Aorta (tissue), 5 donors: ENCODE measurements around the gene ADAM22. TPM values are rescaled to one million over a fixed set of nuclear protein-coding genes. Genes with fewer than 3 reads are reported as not detected.

Source experiments
- ATAC-seq: fragments of 200-7000 bp; cut with Tn5 transposase; one replicate; pipeline ENCODE4 v1.9.1; 2022; ENCODE audit warnings: moderate library complexity; ENCODE audit not compliant: low FRiP score
- DNase-seq, 2 donors: peaks; one replicate each; pipeline ENCODE4 v3.0.0-alpha.2; 2020
- H3K27ac ChIP-seq, 2 donors: one replicate each; pipeline ENCODE4 v1.5.1; 2013; ENCODE audit warnings: low read length in 2 of 2, mild to moderate bottlenecking in 2 of 2, moderate library complexity in 2 of 2, control low read depth in 1 of 2, inconsistent platforms in 1 of 2, low read depth in 1 of 2
- H3K27me3 ChIP-seq, 2 donors: one replicate each; pipeline ENCODE4 v1.6.1; 2013; ENCODE audit warnings: control low read depth in 1 of 2, low read length in 1 of 2, mild to moderate bottlenecking in 1 of 2, moderate library complexity in 1 of 2; ENCODE audit not compliant: insufficient read depth in 2 of 2, control insufficient read depth in 1 of 2
- H3K36me3 ChIP-seq, 2 donors: one replicate each; pipeline ENCODE4 v1.6.1; 2013; ENCODE audit warnings: control low read depth in 1 of 2, low read length in 1 of 2, mild to moderate bottlenecking in 1 of 2; ENCODE audit not compliant: insufficient read depth in 2 of 2, control insufficient read depth in 1 of 2
- H3K4me1 ChIP-seq, 2 donors: one replicate each; pipeline ENCODE4 v1.6.1; 2013; ENCODE audit warnings: low read length in 2 of 2, control low read depth in 1 of 2, mild to moderate bottlenecking in 1 of 2, moderate library complexity in 1 of 2; ENCODE audit not compliant: insufficient read depth in 2 of 2, control insufficient read depth in 1 of 2
- H3K4me3 ChIP-seq, 2 donors: one replicate each; pipeline ENCODE4 v1.5.1; 2013; ENCODE audit warnings: low read length in 2 of 2, control low read depth in 1 of 2, mild to moderate bottlenecking in 1 of 2
- H3K9me3 ChIP-seq: one replicate; pipeline ENCODE4 v1.6.1; 2013; ENCODE audit warnings: mild to moderate bottlenecking, low read length; ENCODE audit not compliant: control insufficient read depth
- WGBS, 2 donors: extraction: QIAGEN DNeasy Blood & Tissue Kit; methylation state at CpG; one replicate each; pipeline ENCODE4 v1.1.7; 2013; 5-methylcytosine and 5-hydroxymethylcytosine counted together
- intact Hi-C, 2 donors: fragments of 100-400 bp; cut with DNase I; formaldehyde crosslinking; loops; one replicate each; pipeline versions ENCODE4 v1.14.2 to v1.15.0; 2022
- polyA plus RNA-seq, 2 donors: library from polyadenylated mRNA; stranded (reverse); fragments of 200-250 nt; gene quantifications; one replicate each; pipeline ENCODE4 v1.2.3, GENCODE V29; 2013
- total RNA-seq, 2 donors: library from RNA; stranded (reverse); fragmentation: NEBNext Ultra II Directional; extraction: Animal tissue kit (Norgen Biotek cat#: 25700); gene quantifications; one replicate each; pipeline ENCODE4 v1.2.1, GENCODE V29; 2021
- donor health status: healthy with polysubstance abuse.
- donor health status: Bipolar disorder and iron deficiency.
- donor health status: DM: no; HTN: no; CAD: no.
- donor health status: DM: no; HTN: no; CAD: no.
- donor health status: DM: yes; HTN: yes; CAD: no.

ADAM22 gene
- total and polyA plus RNA-seq, 4 donors = 0.13 to 8.4 (median 3.1) TPM

DNA sequence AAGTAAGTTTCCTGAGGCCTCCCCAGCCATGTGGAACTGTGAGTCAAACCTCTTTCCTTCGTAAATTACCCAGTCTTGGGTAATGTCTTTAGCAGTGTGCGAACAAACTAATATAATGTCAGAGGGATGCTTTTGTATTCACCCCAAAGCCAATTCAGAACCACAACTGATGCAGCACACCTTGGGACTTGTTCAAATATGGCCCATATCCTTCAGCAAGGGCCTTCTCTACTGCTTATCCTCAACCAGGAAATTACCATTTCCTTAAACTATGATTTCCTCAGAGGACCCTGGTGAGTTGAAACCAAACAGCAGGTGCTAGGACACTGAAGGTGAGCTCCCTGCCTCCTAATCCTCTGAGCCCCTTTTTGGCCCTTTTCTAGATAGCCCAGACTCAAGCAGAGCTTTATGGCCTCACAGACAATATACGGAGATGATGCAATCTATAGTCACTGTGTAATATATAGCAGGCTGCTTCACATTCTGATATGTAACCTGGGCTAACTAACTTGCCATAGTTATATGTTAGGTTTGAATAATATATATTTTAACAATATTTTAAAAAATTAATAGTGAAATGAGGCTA lies 270.6 kb downstream of the ADAM22 start:
- intact Hi-C loops = no loop called here
- no peaks in the 10 kb centered on the region for H3K27me3 ChIP-seq
- 95% methylated on average over 3 of the region's 3 CpGs for WGBS, 2 donors
- ATAC-seq (no peak), DNase-seq (no peak)
- no peaks in the 10 kb centered on the region for H3K9me3 ChIP-seq
- peaks cover 0 to 2% of the 10 kb centered on the region in 2 donors for H3K4me1 ChIP-seq
- H3K36me3 ChIP-seq = peaks cover 4 to 10% of the 10 kb centered on the region in 2 donors
- no peak overlapping the region for H3K27ac ChIP-seq
- H3K4me3 ChIP-seq = no peak overlapping the region

DNA sequence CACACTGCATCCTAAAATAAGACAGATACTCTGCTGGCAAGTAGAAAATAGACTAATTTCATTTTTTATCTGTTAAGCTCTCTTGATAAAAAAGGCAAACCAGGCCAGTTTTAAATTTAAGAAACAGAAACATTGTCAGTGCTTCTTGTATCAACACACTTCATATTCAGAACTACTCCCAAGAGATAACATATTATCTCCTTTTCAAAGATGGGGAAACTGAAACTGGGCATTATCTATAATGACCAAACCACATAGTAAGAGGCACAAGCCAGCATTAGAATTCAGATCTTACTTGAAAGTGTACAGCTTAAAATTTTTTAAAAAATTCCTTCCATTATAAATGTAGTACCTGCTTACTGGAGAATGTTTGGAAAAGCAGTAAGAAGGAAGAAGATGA lies 271.1 kb downstream of the ADAM22 start:
- Histone ChIP-seq H3K36me3 (peaks cover 4 to 10% of the 10 kb centered on the region in 2 donors), H3K4me1 (peaks cover 0 to 2% of the 10 kb centered on the region in 2 donors), H3K4me3 (no peak overlapping the region), H3K9me3 (no peaks in the 10 kb centered on the region), H3K27me3 (no peaks in the 10 kb centered on the region), H3K27ac (no peak overlapping the region)
- intact Hi-C loops = no loop called here
- ATAC-seq = no peak
- no peak for DNase-seq

DNA sequence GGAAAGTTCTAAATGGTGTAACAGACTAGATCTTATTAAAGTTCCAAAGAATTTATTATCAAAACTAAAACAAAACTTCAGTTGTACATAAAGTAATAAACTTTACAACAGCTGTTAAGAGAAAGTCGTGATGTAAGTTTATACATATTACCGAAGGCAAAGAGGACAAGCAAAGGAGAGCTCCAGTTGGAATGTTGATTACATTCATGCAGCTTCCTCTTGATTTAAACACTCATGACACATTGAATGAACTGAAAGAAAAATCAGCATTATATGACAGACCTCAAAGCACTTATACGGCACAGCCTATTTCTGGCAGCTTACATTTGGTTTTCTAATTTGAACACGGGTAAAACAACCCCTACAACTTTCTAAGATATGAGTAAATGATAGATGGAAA lies 272.2 kb downstream of the ADAM22 start:
- Histone ChIP-seq H3K36me3 (peaks cover 4 to 11% of the 10 kb centered on the region in 2 donors), H3K27ac (no peak overlapping the region), H3K4me3 (no peak overlapping the region), H3K4me1 (peaks cover 0 to 2% of the 10 kb centered on the region in 2 donors), H3K27me3 (no peaks in the 10 kb centered on the region), H3K9me3 (no peaks in the 10 kb centered on the region)
- WGBS, 2 donors = 69 to 74% methylated on average over 4 of the region's 4 CpGs
- no peak for DNase-seq
- ATAC-seq = no peak
- intact Hi-C loops = no loop called here

DNA sequence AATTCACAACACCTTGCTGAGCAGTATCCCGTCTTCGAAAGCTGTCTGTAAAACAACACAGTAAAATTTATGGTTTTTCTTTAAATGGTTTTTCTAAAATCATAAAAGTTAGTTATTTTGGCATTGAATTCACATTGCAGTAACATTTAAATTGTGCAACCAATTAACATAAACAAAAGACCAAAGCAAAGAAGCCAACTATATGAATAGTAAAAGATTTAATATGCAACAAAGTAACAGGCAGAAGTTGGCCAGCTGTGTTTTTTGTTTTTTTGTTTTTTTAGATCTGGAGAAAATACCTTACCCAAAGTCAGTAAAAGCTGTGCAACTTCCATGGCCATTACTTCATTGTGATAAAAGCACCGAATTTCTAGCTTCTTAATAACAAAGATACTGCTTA lies 274.5 kb downstream of the ADAM22 start:
- no peaks in the 10 kb centered on the region for H3K27me3 ChIP-seq
- no peak overlapping the region for H3K27ac ChIP-seq
- DNase-seq = no peak
- no peaks in the 10 kb centered on the region for H3K4me1 ChIP-seq
- WGBS, 2 donors = 83 to 86% methylated on average over 3 of the region's 3 CpGs
- no peak for ATAC-seq
- H3K4me3 ChIP-seq = no peak overlapping the region
- intact Hi-C loops = no loop called here
- no peaks in the 10 kb centered on the region for H3K9me3 ChIP-seq
- peaks cover 3 to 10% of the 10 kb centered on the region in 2 donors for H3K36me3 ChIP-seq

DNA sequence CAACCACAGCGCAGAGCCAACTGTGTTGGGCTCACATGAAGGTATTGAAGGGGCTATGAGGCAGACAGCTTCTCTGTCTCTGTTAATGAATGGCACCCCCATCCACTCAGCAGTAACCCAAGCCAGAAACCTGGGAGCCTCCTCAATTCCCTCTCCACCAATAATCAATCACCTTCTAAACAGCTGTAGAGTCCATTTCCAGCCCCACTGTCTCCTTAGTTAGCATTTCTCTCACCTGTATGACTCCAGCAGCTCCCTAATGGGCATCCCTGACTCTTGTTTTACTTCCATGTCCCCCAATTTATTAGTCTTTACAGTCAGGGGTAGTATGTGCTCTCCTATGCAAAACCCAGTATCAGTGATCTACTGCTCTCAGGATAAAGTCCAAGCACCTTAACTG lies 278.9 kb downstream of the ADAM22 start:
- DNase-seq (no peak), ATAC-seq (no peak)
- H3K4me3 ChIP-seq = no peak overlapping the region
- no peaks in the 10 kb centered on the region for H3K9me3 ChIP-seq
- H3K4me1 ChIP-seq = peaks cover 0 to under 1% of the 10 kb centered on the region in 2 donors
- no peak overlapping the region for H3K27ac ChIP-seq
- intact Hi-C loops = no loop called here
- WGBS, 2 donors = 96 to 99% methylated on average over 1 of the region's 1 CpG
- H3K27me3 ChIP-seq = no peaks in the 10 kb centered on the region
- H3K36me3 ChIP-seq = peaks cover 7 to 11% of the 10 kb centered on the region in 2 donors

DNA sequence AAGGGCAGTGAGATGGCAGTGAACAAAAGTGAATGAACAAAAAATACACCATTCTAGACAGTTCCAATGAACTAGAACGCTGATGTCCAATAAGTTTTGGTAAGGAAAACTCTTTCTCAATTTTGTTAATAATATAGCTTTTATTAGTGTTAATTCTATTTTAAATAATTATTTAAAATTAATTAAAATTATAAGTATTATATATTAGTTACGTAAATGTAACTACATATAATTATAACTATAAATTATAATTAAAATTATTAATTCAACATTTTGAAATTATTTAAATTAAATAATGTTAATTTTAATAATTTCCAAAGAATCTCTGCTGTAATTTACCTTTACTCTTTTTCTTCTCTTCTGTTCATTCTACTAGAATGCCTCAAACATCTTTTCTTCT lies 280.4 kb downstream of the ADAM22 start:
- 95 to 97% methylated on average over 2 of the region's 2 CpGs for WGBS, 2 donors
- Histone ChIP-seq H3K27me3 (no peaks in the 10 kb centered on the region), H3K4me1 (peaks cover 0 to 2% of the 10 kb centered on the region in 2 donors), H3K9me3 (no peaks in the 10 kb centered on the region), H3K4me3 (no peak overlapping the region), H3K36me3 (peaks cover 7 to 11% of the 10 kb centered on the region in 2 donors), H3K27ac (no peak overlapping the region)
- intact Hi-C loops = no loop called here
- DNase-seq (no peak), ATAC-seq (no peak)

DNA sequence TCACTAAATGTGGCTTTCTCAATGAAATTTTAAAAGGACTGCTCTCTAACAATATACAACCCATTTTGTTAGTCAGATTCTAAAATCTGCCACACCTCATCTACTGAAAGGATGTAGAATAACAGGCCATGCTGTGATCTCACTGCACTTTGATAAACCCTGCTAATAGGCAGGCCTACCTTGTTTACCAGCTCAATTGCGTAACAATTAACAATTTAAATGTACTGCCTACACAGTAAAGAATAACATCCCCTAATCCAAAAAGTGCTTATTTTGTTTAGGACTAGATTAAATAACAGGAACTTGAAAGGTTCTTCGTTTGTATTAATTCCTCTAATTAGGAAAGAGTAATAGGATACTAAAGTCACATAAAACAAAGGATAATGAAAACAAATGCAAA lies 281.2 kb downstream of the ADAM22 start:
- H3K27ac ChIP-seq = no peak overlapping the region
- peaks cover 7 to 8% of the 10 kb centered on the region in 2 donors for H3K36me3 ChIP-seq
- intact Hi-C loops = no loop called here
- H3K4me3 ChIP-seq = no peak overlapping the region
- 63 to 71% methylated on average over 2 of the region's 2 CpGs for whole genome bisulfite sequencing, 2 donors
- H3K9me3 ChIP-seq = no peaks in the 10 kb centered on the region
- no peak for ATAC-seq
- H3K27me3 ChIP-seq = no peaks in the 10 kb centered on the region
- DNase-seq = no peak
- peaks cover 0 to 2% of the 10 kb centered on the region in 2 donors for H3K4me1 ChIP-seq

DNA sequence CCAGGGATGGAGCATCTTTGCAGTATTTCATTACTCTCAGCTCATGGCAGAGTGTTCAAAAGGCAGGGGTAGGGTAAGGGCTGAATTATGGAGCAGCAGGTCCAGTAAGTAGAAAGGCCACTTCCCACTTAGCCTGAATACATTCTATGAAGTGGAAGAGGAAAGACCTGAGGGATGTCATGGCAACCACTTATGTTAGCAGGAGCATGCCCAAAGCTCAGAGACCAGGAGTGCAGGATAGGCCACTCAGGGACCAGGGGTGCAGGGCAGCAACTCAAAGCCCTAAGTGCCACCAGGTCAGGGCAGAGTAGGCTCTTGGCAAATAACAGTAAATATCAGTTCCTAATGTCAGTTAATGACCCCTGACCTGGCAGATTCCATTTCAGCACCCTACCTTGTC lies 282.2 kb downstream of the ADAM22 start:
- no peak for ATAC-seq
- Histone ChIP-seq H3K4me3 (no peak overlapping the region), H3K36me3 (peaks cover 7% of the 10 kb centered on the region in 2 donors), H3K27me3 (no peaks in the 10 kb centered on the region), H3K27ac (no peak overlapping the region), H3K4me1 (peaks cover 0 to 2% of the 10 kb centered on the region in 2 donors), H3K9me3 (no peaks in the 10 kb centered on the region)
- DNase-seq = no peak
- intact Hi-C loops = no loop called here

DNA sequence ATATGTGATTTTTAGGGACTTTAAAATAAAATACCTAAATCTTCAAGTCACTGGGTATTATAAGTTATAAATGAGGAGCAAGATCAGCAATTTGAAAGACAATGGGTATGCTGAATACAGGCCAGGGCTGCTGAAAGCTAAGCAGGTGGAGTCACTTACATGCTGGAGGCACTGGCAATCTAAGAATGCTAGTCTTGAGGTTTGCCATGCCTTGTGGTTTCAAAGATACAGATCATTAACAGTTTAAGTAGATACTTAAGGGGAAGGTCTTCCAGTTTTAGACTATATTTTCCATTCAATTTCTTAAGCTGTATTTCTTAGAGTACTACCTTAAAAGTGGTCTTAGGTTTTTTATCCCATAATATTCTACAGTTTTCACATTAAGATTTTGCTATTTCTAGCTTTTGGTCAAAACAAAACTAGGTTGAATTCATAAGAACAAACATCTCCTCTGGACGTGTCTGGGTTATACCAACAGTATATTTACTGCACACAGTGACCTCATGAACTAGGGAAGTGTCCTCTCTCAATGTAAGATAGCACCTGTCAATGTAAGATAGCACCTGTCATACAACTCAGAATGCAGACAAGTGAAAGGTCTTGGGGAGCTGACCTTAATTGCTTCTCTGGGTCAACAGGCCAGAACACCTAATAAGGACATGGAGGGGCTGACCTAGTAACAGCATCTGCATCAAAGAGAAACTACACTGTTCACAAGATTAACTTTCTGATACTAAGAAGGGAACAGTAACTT lies 283.8 kb downstream of the ADAM22 start:
- H3K27ac ChIP-seq = peak overlapping the region in 1 of 2 donors; percentile 51
- 8 to 12% methylated on average over 1 of the region's 1 CpG for WGBS, 2 donors
- H3K4me3 ChIP-seq = no peak overlapping the region
- H3K9me3 ChIP-seq = no peaks in the 10 kb centered on the region
- peaks cover 5 to 7% of the 10 kb centered on the region in 2 donors for H3K36me3 ChIP-seq
- peaks cover 0 to 2% of the 10 kb centered on the region in 2 donors for H3K4me1 ChIP-seq
- no peaks in the 10 kb centered on the region for H3K27me3 ChIP-seq
- ATAC-seq = no peak
- DNase-seq = no peak
- intact Hi-C loops = no loop called here
